ENCODE results near the gene LHX3. TPM values are rescaled to one million over a fixed set of nuclear protein-coding genes. Genes with fewer than 3 reads are reported as not detected.
A peak's percentile ranks its signal among the peaks of the same experiment; 100 is the strongest.

LHX3 gene
- polyA plus RNA-seq, 4 donors, result not detected

- DNase-seq, result no peak
- Histone ChIP-seq H3K4me3 (ENCODE audit: low read depth in 1 of 3, low read length in 3 of 3) (no peak overlapping the region), H3K27ac (ENCODE audit: low read depth in 1 of 3, low read length in 2 of 3) (peak overlapping the region in 1 of 3 donors; percentile 3), H3K4me1 (ENCODE audit: control insufficient read depth in 3 of 3, insufficient read depth in 2 of 3, low read depth in 1 of 3, low read length in 2 of 3) (peaks cover 3 to 16% (median 3%) of the 10 kb centered on the region in 3 donors), H3K36me3 (ENCODE audit: control insufficient read depth in 3 of 3, insufficient read depth in 2 of 3, low read depth in 1 of 3, low read length in 3 of 3) (peaks cover 0 to 25% (median 0%) of the 10 kb centered on the region in 3 donors), H3K27me3 (ENCODE audit: control insufficient read depth in 3 of 3, insufficient read depth in 3 of 3, low read length in 3 of 3) (peaks cover 0 to 17% (median 0%) of the 10 kb centered on the region in 3 donors), H3K9me3 (ENCODE audit: control insufficient read depth in 2 of 2, insufficient read depth in 1 of 2, low read depth in 1 of 2, low read length in 1 of 2) (peaks cover 0 to 3% of the 10 kb centered on the region in 2 donors)
- WGBS, 3 donors, result 66 to 78% (median 73%) methylated on average over 4 of the region's 4 CpGs
- no peak for FAIRE-seq
These were observed 38.7 kb upstream of the LHX3 start for GRCh38 chr9:136243631-136244030.

GRCh38 chr9:136242918-136243525 lies 38.1 kb upstream of the LHX3 start:
- FAIRE-seq (no peak), DNase-seq (no peak)
- 71 to 75% (median 72%) methylated on average over 6 of the region's 6 CpGs for whole genome bisulfite sequencing, 3 donors
- Histone ChIP-seq H3K4me3 (ENCODE audit: low read depth in 1 of 3, low read length in 3 of 3) (no peak overlapping the region), H3K4me1 (ENCODE audit: control insufficient read depth in 3 of 3, insufficient read depth in 2 of 3, low read depth in 1 of 3, low read length in 2 of 3) (peaks cover 3 to 16% (median 3%) of the 10 kb centered on the region in 3 donors), H3K9me3 (ENCODE audit: control insufficient read depth in 2 of 2, insufficient read depth in 1 of 2, low read depth in 1 of 2, low read length in 1 of 2) (peaks cover 0 to 3% of the 10 kb centered on the region in 2 donors), H3K36me3 (ENCODE audit: control insufficient read depth in 3 of 3, insufficient read depth in 2 of 3, low read depth in 1 of 3, low read length in 3 of 3) (peaks cover 0 to 25% (median 0%) of the 10 kb centered on the region in 3 donors), H3K27me3 (ENCODE audit: control insufficient read depth in 3 of 3, insufficient read depth in 3 of 3, low read length in 3 of 3) (peaks cover 0 to 15% (median 0%) of the 10 kb centered on the region in 3 donors), H3K27ac (ENCODE audit: low read depth in 1 of 3, low read length in 2 of 3) (no peak overlapping the region)

- Histone ChIP-seq H3K36me3 (ENCODE audit: control insufficient read depth in 3 of 3, insufficient read depth in 2 of 3, low read depth in 1 of 3, low read length in 3 of 3) (peaks cover 0 to 25% (median 0%) of the 10 kb centered on the region in 3 donors), H3K27ac (ENCODE audit: low read depth in 1 of 3, low read length in 2 of 3) (no peak overlapping the region), H3K4me1 (ENCODE audit: control insufficient read depth in 3 of 3, insufficient read depth in 2 of 3, low read depth in 1 of 3, low read length in 2 of 3) (peaks cover 3 to 16% (median 3%) of the 10 kb centered on the region in 3 donors), H3K27me3 (ENCODE audit: control insufficient read depth in 3 of 3, insufficient read depth in 3 of 3, low read length in 3 of 3) (peaks cover 0 to 10% (median 0%) of the 10 kb centered on the region in 3 donors), H3K9me3 (ENCODE audit: control insufficient read depth in 2 of 2, insufficient read depth in 1 of 2, low read depth in 1 of 2, low read length in 1 of 2) (peaks cover 0 to 3% of the 10 kb centered on the region in 2 donors), H3K4me3 (ENCODE audit: low read depth in 1 of 3, low read length in 3 of 3) (no peak overlapping the region)
- no peak for FAIRE-seq
- no peak for DNase-seq
- WGBS, 3 donors, result 94 to 95% (median 95%) methylated on average over 8 of the region's 8 CpGs
These were observed 37.3 kb upstream of the LHX3 start for GRCh38 chr9:136242248-136242647.

- H3K27me3 ChIP-seq (ENCODE audit: control insufficient read depth in 3 of 3, insufficient read depth in 3 of 3, low read length in 3 of 3), result peaks cover 0 to 3% (median 0%) of the 10 kb centered on the region in 3 donors
- H3K4me3 ChIP-seq (ENCODE audit: low read depth in 1 of 3, low read length in 3 of 3), result no peak overlapping the region
- 94 to 97% (median 95%) methylated on average over 13 of the region's 13 CpGs for WGBS, 3 donors
- H3K4me1 ChIP-seq (ENCODE audit: control insufficient read depth in 3 of 3, insufficient read depth in 2 of 3, low read depth in 1 of 3, low read length in 2 of 3), result peaks cover 3 to 16% (median 3%) of the 10 kb centered on the region in 3 donors
- H3K36me3 ChIP-seq (ENCODE audit: control insufficient read depth in 3 of 3, insufficient read depth in 2 of 3, low read depth in 1 of 3, low read length in 3 of 3), result peaks cover 0 to 30% (median 0%) of the 10 kb centered on the region in 3 donors
- H3K27ac ChIP-seq (ENCODE audit: low read depth in 1 of 3, low read length in 2 of 3), result no peak overlapping the region
- no peak for DNase-seq
- no peaks in the 10 kb centered on the region for H3K9me3 ChIP-seq (ENCODE audit: control insufficient read depth in 2 of 2, insufficient read depth in 1 of 2, low read depth in 1 of 2, low read length in 1 of 2)
- FAIRE-seq, result no peak
These were observed 36.6 kb upstream of the LHX3 start for GRCh38 chr9:136241542-136241941.

- Histone ChIP-seq H3K9me3 (ENCODE audit: control insufficient read depth in 2 of 2, insufficient read depth in 1 of 2, low read depth in 1 of 2, low read length in 1 of 2) (no peaks in the 10 kb centered on the region), H3K27ac (ENCODE audit: low read depth in 1 of 3, low read length in 2 of 3) (no peak overlapping the region), H3K27me3 (ENCODE audit: control insufficient read depth in 3 of 3, insufficient read depth in 3 of 3, low read length in 3 of 3) (no peaks in the 10 kb centered on the region), H3K4me3 (ENCODE audit: low read depth in 1 of 3, low read length in 3 of 3) (no peak overlapping the region), H3K36me3 (ENCODE audit: control insufficient read depth in 3 of 3, insufficient read depth in 2 of 3, low read depth in 1 of 3, low read length in 3 of 3) (peaks cover 0 to 36% (median 2%) of the 10 kb centered on the region in 3 donors), H3K4me1 (ENCODE audit: control insufficient read depth in 3 of 3, insufficient read depth in 2 of 3, low read depth in 1 of 3, low read length in 2 of 3) (peaks cover 3 to 14% (median 3%) of the 10 kb centered on the region in 3 donors)
- FAIRE-seq (no peak), DNase-seq (no peak)
- 92 to 94% (median 93%) methylated on average over 19 to 20 of the region's 20 CpGs for WGBS, 3 donors
These were observed 36.0 kb upstream of the LHX3 start for GRCh38 chr9:136240941-136241340.

- FAIRE-seq, result no peak
- peaks cover 0 to 46% (median 2%) of the 10 kb centered on the region in 3 donors for H3K36me3 ChIP-seq (ENCODE audit: control insufficient read depth in 3 of 3, insufficient read depth in 2 of 3, low read depth in 1 of 3, low read length in 3 of 3)
- WGBS, 3 donors, result 54 to 78% (median 57%) methylated on average over 2 of the region's 2 CpGs
- H3K27ac ChIP-seq (ENCODE audit: low read depth in 1 of 3, low read length in 2 of 3), result no peak overlapping the region
- H3K4me1 ChIP-seq (ENCODE audit: control insufficient read depth in 3 of 3, insufficient read depth in 2 of 3, low read depth in 1 of 3, low read length in 2 of 3), result peaks cover 3 to 12% (median 3%) of the 10 kb centered on the region in 3 donors
- no peak overlapping the region for H3K4me3 ChIP-seq (ENCODE audit: low read depth in 1 of 3, low read length in 3 of 3)
- H3K27me3 ChIP-seq (ENCODE audit: control insufficient read depth in 3 of 3, insufficient read depth in 3 of 3, low read length in 3 of 3), result no peaks in the 10 kb centered on the region
- no peak for DNase-seq
- no peaks in the 10 kb centered on the region for H3K9me3 ChIP-seq (ENCODE audit: control insufficient read depth in 2 of 2, insufficient read depth in 1 of 2, low read depth in 1 of 2, low read length in 1 of 2)
These were observed 35.0 kb upstream of the LHX3 start for GRCh38 chr9:136239983-136240330.

GRCh38 chr9:136239135-136239982 lies 34.4 kb upstream of the LHX3 start:
- Histone ChIP-seq H3K4me1 (ENCODE audit: control insufficient read depth in 3 of 3, insufficient read depth in 2 of 3, low read depth in 1 of 3, low read length in 2 of 3) (peaks cover 0 to 6% (median under 1%) of the 10 kb centered on the region in 3 donors), H3K9me3 (ENCODE audit: control insufficient read depth in 2 of 2, insufficient read depth in 1 of 2, low read depth in 1 of 2, low read length in 1 of 2) (no peaks in the 10 kb centered on the region), H3K27me3 (ENCODE audit: control insufficient read depth in 3 of 3, insufficient read depth in 3 of 3, low read length in 3 of 3) (no peaks in the 10 kb centered on the region), H3K27ac (ENCODE audit: low read depth in 1 of 3, low read length in 2 of 3) (peak overlapping the region in 2 of 3 donors; percentile 8 to 18), H3K36me3 (ENCODE audit: control insufficient read depth in 3 of 3, insufficient read depth in 2 of 3, low read depth in 1 of 3, low read length in 3 of 3) (peaks cover 0 to 49% (median 2%) of the 10 kb centered on the region in 3 donors), H3K4me3 (ENCODE audit: low read depth in 1 of 3, low read length in 3 of 3) (no peak overlapping the region)
- WGBS, 3 donors, result 76 to 81% (median 77%) methylated on average over 25 of the region's 25 CpGs
- DNase-seq (no peak), FAIRE-seq (no peak)

- no peak for FAIRE-seq
- Histone ChIP-seq H3K27me3 (ENCODE audit: control insufficient read depth in 3 of 3, insufficient read depth in 3 of 3, low read length in 3 of 3) (no peaks in the 10 kb centered on the region), H3K9me3 (ENCODE audit: control insufficient read depth in 2 of 2, insufficient read depth in 1 of 2, low read depth in 1 of 2, low read length in 1 of 2) (no peaks in the 10 kb centered on the region), H3K4me3 (ENCODE audit: low read depth in 1 of 3, low read length in 3 of 3) (no peak overlapping the region), H3K27ac (ENCODE audit: low read depth in 1 of 3, low read length in 2 of 3) (no peak overlapping the region), H3K4me1 (ENCODE audit: control insufficient read depth in 3 of 3, insufficient read depth in 2 of 3, low read depth in 1 of 3, low read length in 2 of 3) (no peaks in the 10 kb centered on the region), H3K36me3 (ENCODE audit: control insufficient read depth in 3 of 3, insufficient read depth in 2 of 3, low read depth in 1 of 3, low read length in 3 of 3) (peaks cover 0 to 55% (median 2%) of the 10 kb centered on the region in 3 donors)
- 82 to 86% (median 83%) methylated on average over 12 of the region's 12 CpGs for WGBS, 3 donors
- DNase-seq, result no peak
These were observed 33.4 kb upstream of the LHX3 start for GRCh38 chr9:136238342-136238732.
